ENCODE data around the gene GARIN5A. TPM values are rescaled to one million over a fixed set of nuclear protein-coding genes. Genes with fewer than 3 reads are reported as not detected.

GARIN5A gene
- total RNA-seq, 1 donor from 2014 or later, result 11.5 TPM

DNA sequence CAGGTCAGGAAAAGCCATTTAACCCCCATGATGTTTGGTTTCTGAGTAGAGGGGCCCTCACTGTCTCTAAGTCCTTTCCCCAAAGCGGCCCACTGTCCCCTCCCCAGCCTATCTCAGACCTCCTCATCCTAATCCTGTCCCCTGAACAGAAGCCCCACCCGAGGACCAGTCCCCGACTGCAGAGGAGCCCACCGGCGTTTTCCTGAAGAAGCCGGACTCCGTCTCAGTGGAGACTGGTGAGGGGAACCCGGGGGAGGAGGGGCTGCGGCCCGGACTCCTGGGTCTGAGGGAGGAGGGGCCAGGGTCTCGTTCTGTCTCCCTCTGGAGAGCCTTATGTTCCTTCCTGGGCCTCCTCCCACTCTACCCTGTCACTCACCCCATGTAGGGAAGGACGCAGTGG is 41.0 kb downstream of the GARIN5A start:
- no peak for DNase-seq (ENCODE audit: low spot score in 2 of 2, unreplicated experiment in 2 of 2)
- Mint-ChIP-seq H3K9me3 (no peaks in the 10 kb centered on the region), H3K36me3 (no peaks in the 10 kb centered on the region), H3K4me3 (no peak overlapping the region), H3K27ac (no peak overlapping the region), H3K4me1 (peaks cover 20% of the 10 kb centered on the region), H3K27me3 (ENCODE audit: low read depth) (peaks cover 59% of the 10 kb centered on the region)
- TF ChIP-seq, protein P1, sequence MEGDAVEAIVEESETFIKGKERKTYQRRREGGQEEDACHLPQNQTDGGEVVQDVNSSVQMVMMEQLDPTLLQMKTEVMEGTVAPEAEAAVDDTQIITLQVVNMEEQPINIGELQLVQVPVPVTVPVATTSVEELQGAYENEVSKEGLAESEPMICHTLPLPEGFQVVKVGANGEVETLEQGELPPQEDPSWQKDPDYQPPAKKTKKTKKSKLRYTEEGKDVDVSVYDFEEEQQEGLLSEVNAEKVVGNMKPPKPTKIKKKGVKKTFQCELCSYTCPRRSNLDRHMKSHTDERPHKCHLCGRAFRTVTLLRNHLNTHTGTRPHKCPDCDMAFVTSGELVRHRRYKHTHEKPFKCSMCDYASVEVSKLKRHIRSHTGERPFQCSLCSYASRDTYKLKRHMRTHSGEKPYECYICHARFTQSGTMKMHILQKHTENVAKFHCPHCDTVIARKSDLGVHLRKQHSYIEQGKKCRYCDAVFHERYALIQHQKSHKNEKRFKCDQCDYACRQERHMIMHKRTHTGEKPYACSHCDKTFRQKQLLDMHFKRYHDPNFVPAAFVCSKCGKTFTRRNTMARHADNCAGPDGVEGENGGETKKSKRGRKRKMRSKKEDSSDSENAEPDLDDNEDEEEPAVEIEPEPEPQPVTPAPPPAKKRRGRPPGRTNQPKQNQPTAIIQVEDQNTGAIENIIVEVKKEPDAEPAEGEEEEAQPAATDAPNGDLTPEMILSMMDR (IDR thresholded peaks at IDR 0.05; ENCODE audit: unreplicated experiment), result no peak

DNA sequence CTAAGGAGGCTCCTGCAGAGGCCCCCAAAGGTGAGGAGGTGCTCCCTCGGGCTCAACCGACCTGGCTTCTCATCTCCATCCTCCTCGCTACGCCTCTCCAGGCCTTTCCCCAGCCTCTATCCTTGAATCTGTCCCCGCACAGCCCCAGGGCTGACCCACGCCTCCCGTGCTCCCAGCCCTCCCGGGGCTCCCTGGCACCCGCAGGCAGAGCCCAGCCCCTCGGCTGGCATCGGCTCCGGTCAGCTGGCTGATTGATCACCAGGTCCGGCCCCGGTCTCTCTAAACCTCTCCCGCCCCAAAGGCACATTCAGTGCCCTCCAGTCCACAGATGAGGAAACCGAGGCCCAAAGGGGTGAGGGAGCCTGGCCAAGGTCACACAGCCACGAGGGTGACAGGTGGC is 41.4 kb downstream of the GARIN5A start:
- no peaks in the 10 kb centered on the region for H3K36me3 Mint-ChIP-seq
- peaks cover 20% of the 10 kb centered on the region for H3K4me1 Mint-ChIP-seq
- no peak overlapping the region for H3K27ac Mint-ChIP-seq
- H3K27me3 Mint-ChIP-seq (ENCODE audit: low read depth), result peaks cover 61% of the 10 kb centered on the region
- no peak for DNase-seq (ENCODE audit: low spot score in 2 of 2, unreplicated experiment in 2 of 2)
- TF ChIP-seq, protein P1 (IDR thresholded peaks at IDR 0.05; ENCODE audit: unreplicated experiment), result no peak
- no peak overlapping the region for H3K4me3 Mint-ChIP-seq
- no peaks in the 10 kb centered on the region for H3K9me3 Mint-ChIP-seq

DNA sequence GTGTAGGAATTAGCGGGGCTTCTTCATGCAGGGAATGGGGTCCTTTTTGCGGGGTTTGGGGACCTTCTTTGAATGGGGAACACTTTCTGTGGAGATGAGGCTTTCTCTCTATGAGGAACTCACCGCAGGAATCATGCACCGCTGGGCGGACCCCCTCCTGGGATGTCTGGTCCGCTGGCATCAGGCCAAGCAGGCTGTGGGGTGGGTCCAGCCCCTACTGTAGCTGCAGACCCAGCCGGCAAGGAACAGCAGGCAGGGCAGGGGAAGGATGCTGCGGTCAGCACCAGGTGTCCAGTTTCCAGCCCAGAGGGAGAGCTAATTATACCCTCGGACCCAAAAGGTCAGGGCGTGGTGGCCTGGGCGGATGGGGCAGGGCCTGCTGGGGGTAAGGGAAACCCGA is 42.1 kb downstream of the GARIN5A start:
- TF ChIP-seq, protein P1 (IDR thresholded peaks at IDR 0.05; ENCODE audit: unreplicated experiment), result no peak
- no peak overlapping the region for H3K27ac Mint-ChIP-seq
- no peak overlapping the region for H3K4me3 Mint-ChIP-seq
- H3K9me3 Mint-ChIP-seq, result no peaks in the 10 kb centered on the region
- no peak for DNase-seq (ENCODE audit: low spot score in 2 of 2, unreplicated experiment in 2 of 2)
- peaks cover 20% of the 10 kb centered on the region for H3K4me1 Mint-ChIP-seq
- H3K27me3 Mint-ChIP-seq (ENCODE audit: low read depth), result peaks cover 63% of the 10 kb centered on the region
- no peaks in the 10 kb centered on the region for H3K36me3 Mint-ChIP-seq

GRCh38 chr19:50433201-50434180 is 43.2 kb downstream of the GARIN5A start:
- no peaks in the 10 kb centered on the region for H3K9me3 Mint-ChIP-seq
- H3K27ac Mint-ChIP-seq, result peak overlapping the region; percentile 64
- peaks cover 65% of the 10 kb centered on the region for H3K27me3 Mint-ChIP-seq (ENCODE audit: low read depth)
- no peak for DNase-seq (ENCODE audit: low spot score in 2 of 2, unreplicated experiment in 2 of 2)
- peaks cover 20% of the 10 kb centered on the region for H3K4me1 Mint-ChIP-seq
- H3K4me3 Mint-ChIP-seq, result peak overlapping the region; percentile 71
- H3K36me3 Mint-ChIP-seq, result no peaks in the 10 kb centered on the region
- TF ChIP-seq, protein P1 (IDR thresholded peaks at IDR 0.05; ENCODE audit: unreplicated experiment), result no peak

DNA sequence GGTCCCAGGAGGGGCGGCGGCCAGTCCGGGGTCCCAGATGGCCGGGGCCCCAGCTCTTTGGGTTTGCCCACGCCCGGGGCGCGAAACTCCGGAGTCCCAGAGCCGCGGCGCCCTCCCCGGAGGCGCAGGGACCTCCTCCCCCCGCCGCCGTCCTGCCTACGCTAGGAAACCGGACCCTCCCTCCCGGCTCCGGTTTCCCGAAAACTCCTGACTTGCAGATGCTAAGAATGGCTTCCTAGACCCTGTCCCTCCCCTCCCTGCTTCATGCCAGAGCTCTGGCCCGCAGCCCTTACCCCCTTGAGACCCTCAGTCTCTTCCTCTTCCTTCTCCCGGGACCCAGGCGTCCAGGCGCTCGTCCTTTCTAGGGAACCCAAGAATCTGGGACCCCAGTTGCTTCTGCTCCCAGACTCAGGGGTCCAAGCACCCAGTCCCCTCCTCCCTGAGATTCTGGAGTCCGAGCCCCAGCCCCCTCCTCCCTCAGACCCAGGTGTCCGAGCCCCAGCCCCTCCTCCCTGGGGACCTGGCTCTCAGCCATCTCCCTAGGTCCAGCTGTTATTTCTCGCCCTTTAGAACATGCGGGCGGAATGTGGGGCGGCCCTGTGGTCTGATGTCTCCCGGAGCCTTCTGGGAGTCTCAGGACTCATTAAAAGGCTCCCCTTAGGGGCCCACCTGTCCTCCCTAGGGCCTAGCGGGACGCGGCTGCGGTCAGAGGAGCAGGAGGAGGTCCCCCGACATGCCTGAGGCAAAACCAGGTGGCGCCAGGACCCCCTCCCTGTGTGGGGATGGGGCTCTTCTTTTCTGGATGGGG is 44.2 kb downstream of the GARIN5A start, which contains the start of gene MYBPC2:
TSS of gene MYBPC2 (plus strand) at position 672 of the 808 bp plus-strand sequence. CDS start at position 734, 62 bp downstream.
- Mint-ChIP-seq H3K27ac (peak within 1 kb of the TSS; percentile 90), H3K4me3 (peak within 1 kb of the TSS; percentile 88), H3K4me1 (peaks cover 20% of the 10 kb centered on the region), H3K9me3 (no peaks in the 10 kb centered on the region), H3K36me3 (no peaks in the 10 kb centered on the region), H3K27me3 (ENCODE audit: low read depth) (peaks cover 55% of the 10 kb centered on the region)
- DNase-seq (ENCODE audit: low spot score in 2 of 2, unreplicated experiment in 2 of 2), result peak in 1 of 2 experiments; percentile 56
- TF ChIP-seq, protein P1 (IDR thresholded peaks at IDR 0.05; ENCODE audit: unreplicated experiment), result no peak

Data from mesothelial cell of epicardium (in vitro differentiated cells).